HEK293 (cell line): ENCODE results near the gene INS.
A peak's percentile ranks its signal among the peaks of the same experiment; 100 is the strongest.

Experiments
- CTCF ChIA-PET: fragments of 350-600 bp; formaldehyde crosslinking; extraction: SDS; loops from one replicate; lab custom pipeline; 2021; ENCODE audit warnings: antibody characterized with exemption; lab: Yijun Ruan, JAX
- POLR2A ChIA-PET: fragments of 300-600 bp; formaldehyde crosslinking; extraction: SDS; loops from one replicate; lab custom pipeline; 2020; ENCODE audit warnings: antibody characterized with exemption, inconsistent platforms; lab: Yijun Ruan, JAX
- H3K27ac ChIP-seq: fragments of 200-500 bp; sonication (Bioruptor generic); 2 replicates; pipeline ENCODE4 v1.5.1; 2014; ENCODE audit warnings: low read depth, low read length, control low read depth, inconsistent platforms; ENCODE audit errors: extremely low read depth
- H3K36me3 ChIP-seq, 2 experiments: fragments of 200-500 bp in 1 of 2; sonication (Bioruptor generic) in 1 of 2; 1 replicate in 1 of 2; 2 replicates in 1 of 2; pipeline ENCODE4 v1.5.1; 2014 to 2017; ENCODE audit warnings: inconsistent platforms in 2 of 2, low read length in 2 of 2; ENCODE audit not compliant: control insufficient read depth in 2 of 2, insufficient read depth in 1 of 2
- H3K4me1 ChIP-seq: fragments of 200-500 bp; sonication (Bioruptor generic); 2 replicates; pipeline ENCODE4 v1.5.1; 2014; ENCODE audit warnings: mild to moderate bottlenecking, low read length, inconsistent platforms; ENCODE audit not compliant: control insufficient read depth, insufficient read depth
- H3K4me3 ChIP-seq: 2 replicates; pipeline ENCODE4 v1.5.1; 2011; ENCODE audit warnings: low read depth, mild to moderate bottlenecking, control low read depth, low read length, moderate library complexity
- H3K9me3 ChIP-seq: fragments of 200-500 bp; sonication (Bioruptor generic); 2 replicates; pipeline ENCODE4 v1.5.1; 2014; ENCODE audit warnings: low read depth, low read length, inconsistent platforms; ENCODE audit not compliant: control insufficient read depth, insufficient read depth
- FEZF1 ChIP-seq: fragments of 450-650 bp; formaldehyde crosslinking; IDR thresholded peaks from 2 replicates; pipeline ENCODE4 v1.5.1; 2016; ENCODE audit warnings: missing biosample characterization, missing genetic modification characterization
- GLIS2 ChIP-seq: fragments of 450-650 bp; formaldehyde crosslinking; IDR thresholded peaks from 2 replicates; pipeline ENCODE4 v1.5.1; 2016; ENCODE audit warnings: missing biosample characterization, missing genetic modification characterization
- IKZF3 ChIP-seq: fragments of 450-650 bp; IDR thresholded peaks from 2 replicates; pipeline ENCODE4 v1.5.0; 2018; ENCODE audit warnings: missing biosample characterization, mild to moderate bottlenecking, missing genetic modification characterization, moderate library complexity
- PATZ1 ChIP-seq: fragments of 450-650 bp; formaldehyde crosslinking; IDR thresholded peaks from 2 replicates; pipeline ENCODE4 v1.5.1; 2016; ENCODE audit warnings: missing biosample characterization, missing genetic modification characterization
- TSHZ1 ChIP-seq: fragments of 450-650 bp; formaldehyde crosslinking; IDR thresholded peaks from 2 replicates; pipeline ENCODE4 v1.5.1; 2016; ENCODE audit warnings: missing biosample characterization, missing genetic modification characterization, borderline replicate concordance
- ZBTB48 ChIP-seq: fragments of 450-650 bp; formaldehyde crosslinking; IDR thresholded peaks from 2 replicates; pipeline ENCODE4 v1.5.1; 2016; ENCODE audit warnings: missing biosample characterization, missing genetic modification characterization
- ZEB2 ChIP-seq: fragments of 450-650 bp; formaldehyde crosslinking; IDR thresholded peaks from 2 replicates; pipeline ENCODE4 v1.5.1; 2016; ENCODE audit warnings: missing biosample characterization, missing genetic modification characterization
- ZFP37 ChIP-seq: fragments of 450-650 bp; formaldehyde crosslinking; IDR thresholded peaks from 2 replicates; pipeline ENCODE4 v1.5.1; 2016; ENCODE audit warnings: missing biosample characterization, missing genetic modification characterization
- ZFP41 ChIP-seq: fragments of 450-650 bp; formaldehyde crosslinking; IDR thresholded peaks from 2 replicates; pipeline ENCODE4 v1.5.1; 2016; ENCODE audit warnings: missing biosample characterization, missing genetic modification characterization, borderline replicate concordance
- ZNF132 ChIP-seq: fragments of 450-650 bp; formaldehyde crosslinking; IDR thresholded peaks from 2 replicates; pipeline ENCODE4 v1.5.1; 2017; ENCODE audit warnings: missing biosample characterization, missing genetic modification characterization, borderline replicate concordance
- ZNF157 ChIP-seq: fragments of 450-650 bp; formaldehyde crosslinking; IDR thresholded peaks from 2 replicates; pipeline ENCODE4 v1.5.1; 2016; ENCODE audit warnings: missing biosample characterization, missing genetic modification characterization
- ZNF223 ChIP-seq: fragments of 450-650 bp; formaldehyde crosslinking; IDR thresholded peaks from 2 replicates; pipeline ENCODE4 v1.5.1; 2016; ENCODE audit warnings: missing biosample characterization, missing genetic modification characterization
- ZNF404 ChIP-seq: fragments of 450-650 bp; formaldehyde crosslinking; IDR thresholded peaks from 2 replicates; pipeline ENCODE4 v1.5.1; 2017; ENCODE audit warnings: missing biosample characterization, missing genetic modification characterization
- ZNF544 ChIP-seq: fragments of 450-650 bp; formaldehyde crosslinking; IDR thresholded peaks from 2 replicates; pipeline ENCODE4 v1.5.0; 2017; ENCODE audit warnings: missing biosample characterization, missing genetic modification characterization
- ZNF555 ChIP-seq: fragments of 450-650 bp; formaldehyde crosslinking; conservative IDR thresholded peaks from 2 replicates; pipeline ENCODE4 v1.5.1; 2017; ENCODE audit warnings: missing biosample characterization, mild to moderate bottlenecking, missing genetic modification characterization, inconsistent platforms
- ZNF560 ChIP-seq: fragments of 450-650 bp; formaldehyde crosslinking; IDR thresholded peaks from 2 replicates; pipeline ENCODE4 v1.5.1; 2017; ENCODE audit warnings: missing biosample characterization, missing genetic modification characterization, borderline replicate concordance
- ZNF664 ChIP-seq: fragments of 450-650 bp; formaldehyde crosslinking; IDR thresholded peaks from 2 replicates; pipeline ENCODE4 v1.5.1; 2016; ENCODE audit warnings: missing biosample characterization, missing genetic modification characterization
- ZNF677 ChIP-seq: fragments of 450-650 bp; IDR thresholded peaks from 2 replicates; pipeline ENCODE4 v1.5.0; 2018; ENCODE audit warnings: missing biosample characterization, mild to moderate bottlenecking, missing genetic modification characterization, moderate library complexity
- ZNF837 ChIP-seq: fragments of 450-650 bp; formaldehyde crosslinking; IDR thresholded peaks from 2 replicates; pipeline ENCODE4 v1.5.1; 2016; ENCODE audit warnings: missing biosample characterization, missing genetic modification characterization
- ZSCAN16 ChIP-seq: fragments of 450-650 bp; formaldehyde crosslinking; IDR thresholded peaks from 2 replicates; pipeline ENCODE4 v1.5.1; 2016; ENCODE audit warnings: missing biosample characterization, missing genetic modification characterization
- TF ChIP-seq, protein P1 (sequence below): fragments of 450-650 bp; formaldehyde crosslinking; IDR thresholded peaks from 2 replicates; pipeline ENCODE4 v1.5.1; 2016; ENCODE audit warnings: missing biosample characterization, missing genetic modification characterization, low read depth
- TF ChIP-seq, protein P2 (sequence below): fragments of 450-650 bp; formaldehyde crosslinking; IDR thresholded peaks from 2 replicates; pipeline ENCODE4 v1.5.1; 2016; ENCODE audit warnings: missing biosample characterization, missing genetic modification characterization
- TF ChIP-seq, protein P3 (sequence below): fragments of 450-650 bp; formaldehyde crosslinking; IDR thresholded peaks from 2 replicates; pipeline ENCODE4 v1.5.1; 2016; ENCODE audit warnings: missing biosample characterization, missing genetic modification characterization

Gene INS

GRCh38 chr11:2160736-2161259 is at the start of gene INS:
Gene INS, minus strand, starts transcription at chr11:2161209. Its CDS starts 238 bp downstream, at chr11:2160971.
- no peaks in the 10 kb centered on the region for H3K4me1 ChIP-seq
- no peak within 1 kb of the TSS for H3K4me3 ChIP-seq
- POLR2A ChIA-PET, result no interaction called here
- H3K27ac ChIP-seq, result no peak within 1 kb of the TSS
- TF ChIP-seq, protein P1, sequence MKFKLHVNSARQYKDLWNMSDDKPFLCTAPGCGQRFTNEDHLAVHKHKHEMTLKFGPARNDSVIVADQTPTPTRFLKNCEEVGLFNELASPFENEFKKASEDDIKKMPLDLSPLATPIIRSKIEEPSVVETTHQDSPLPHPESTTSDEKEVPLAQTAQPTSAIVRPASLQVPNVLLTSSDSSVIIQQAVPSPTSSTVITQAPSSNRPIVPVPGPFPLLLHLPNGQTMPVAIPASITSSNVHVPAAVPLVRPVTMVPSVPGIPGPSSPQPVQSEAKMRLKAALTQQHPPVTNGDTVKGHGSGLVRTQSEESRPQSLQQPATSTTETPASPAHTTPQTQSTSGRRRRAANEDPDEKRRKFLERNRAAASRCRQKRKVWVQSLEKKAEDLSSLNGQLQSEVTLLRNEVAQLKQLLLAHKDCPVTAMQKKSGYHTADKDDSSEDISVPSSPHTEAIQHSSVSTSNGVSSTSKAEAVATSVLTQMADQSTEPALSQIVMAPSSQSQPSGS (tag by site-specific recombination), result no peak
- 0 out of 2 replicates have a peak, but pooled peaks have one; percentile 20 for TF ChIP-seq GLIS2
- no peak for TF ChIP-seq PATZ1 (tag by site-specific recombination)
- CTCF ChIA-PET, result interaction anchor here (0.8 kb wide), 1 partner anchor 508 kb away, joined by 5 read pairs; no protein-coding TSS in a partner anchor
- H3K9me3 ChIP-seq, result no peaks in the 10 kb centered on the region
- H3K36me3 ChIP-seq, result no peaks in the 10 kb centered on the region

DNA sequence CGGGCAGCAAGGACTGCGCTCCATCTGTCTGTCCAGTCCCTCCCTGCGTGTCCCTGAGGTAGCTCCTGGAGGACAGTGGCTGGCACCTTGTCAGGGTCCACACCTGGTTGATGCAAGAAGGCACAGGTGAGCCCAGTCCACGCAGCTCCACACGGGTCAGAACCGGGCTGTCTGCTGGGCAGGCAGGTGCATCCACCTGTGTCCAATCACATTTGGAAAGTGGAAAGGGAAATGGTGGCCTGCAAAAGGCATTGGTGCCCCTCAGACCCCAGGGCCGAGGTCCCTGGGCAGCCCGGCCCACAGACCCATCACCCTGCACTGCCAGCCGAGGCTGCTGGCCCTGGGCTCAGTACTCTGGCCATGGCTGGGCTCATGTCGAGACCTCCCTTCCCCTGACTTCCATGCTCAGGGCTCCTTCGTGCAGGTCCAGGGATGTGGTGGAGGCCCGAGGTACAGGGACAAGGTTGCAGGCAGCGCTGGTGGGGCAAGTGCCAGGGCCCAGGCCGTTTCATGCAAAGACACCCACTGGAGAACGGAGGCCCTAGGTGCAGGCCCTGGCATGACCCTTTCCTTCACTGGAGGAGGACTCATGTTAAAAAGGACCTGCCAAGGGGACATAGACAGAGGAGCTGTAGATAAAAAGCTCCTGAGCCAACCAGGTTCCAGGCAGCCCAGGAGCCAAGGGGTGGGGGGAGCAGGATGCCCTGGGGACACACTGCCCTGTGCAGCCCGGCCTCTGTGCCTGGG is 49.5 kb upstream of the INS start:
- Histone ChIP-seq H3K27ac (no peak overlapping the region), H3K36me3 (no peaks in the 10 kb centered on the region), H3K9me3 (no peaks in the 10 kb centered on the region), H3K4me1 (no peaks in the 10 kb centered on the region), H3K4me3 (no peak overlapping the region)
- TF ChIP-seq, protein P2, sequence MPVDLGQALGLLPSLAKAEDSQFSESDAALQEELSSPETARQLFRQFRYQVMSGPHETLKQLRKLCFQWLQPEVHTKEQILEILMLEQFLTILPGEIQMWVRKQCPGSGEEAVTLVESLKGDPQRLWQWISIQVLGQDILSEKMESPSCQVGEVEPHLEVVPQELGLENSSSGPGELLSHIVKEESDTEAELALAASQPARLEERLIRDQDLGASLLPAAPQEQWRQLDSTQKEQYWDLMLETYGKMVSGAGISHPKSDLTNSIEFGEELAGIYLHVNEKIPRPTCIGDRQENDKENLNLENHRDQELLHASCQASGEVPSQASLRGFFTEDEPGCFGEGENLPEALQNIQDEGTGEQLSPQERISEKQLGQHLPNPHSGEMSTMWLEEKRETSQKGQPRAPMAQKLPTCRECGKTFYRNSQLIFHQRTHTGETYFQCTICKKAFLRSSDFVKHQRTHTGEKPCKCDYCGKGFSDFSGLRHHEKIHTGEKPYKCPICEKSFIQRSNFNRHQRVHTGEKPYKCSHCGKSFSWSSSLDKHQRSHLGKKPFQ, result no peak
- TF ChIP-seq ZFP37, result no peak
- TF ChIP-seq ZNF157 (tag by site-specific recombination), result no peak
- TF ChIP-seq ZNF132 (tag by site-specific recombination), result no peak
- no peak for TF ChIP-seq ZSCAN16 (tag by site-specific recombination)
- no peak for TF ChIP-seq ZNF837 (tag by site-specific recombination)
- TF ChIP-seq TSHZ1 (tag by site-specific recombination), result no peak
- no peak for TF ChIP-seq ZNF223 (tag by site-specific recombination)
- TF ChIP-seq ZNF544, result no peak
- no peak for TF ChIP-seq ZEB2
- TF ChIP-seq FEZF1, result no peak
- TF ChIP-seq ZNF664, result no peak
- no peak for TF ChIP-seq ZNF555
- TF ChIP-seq, protein P3, sequence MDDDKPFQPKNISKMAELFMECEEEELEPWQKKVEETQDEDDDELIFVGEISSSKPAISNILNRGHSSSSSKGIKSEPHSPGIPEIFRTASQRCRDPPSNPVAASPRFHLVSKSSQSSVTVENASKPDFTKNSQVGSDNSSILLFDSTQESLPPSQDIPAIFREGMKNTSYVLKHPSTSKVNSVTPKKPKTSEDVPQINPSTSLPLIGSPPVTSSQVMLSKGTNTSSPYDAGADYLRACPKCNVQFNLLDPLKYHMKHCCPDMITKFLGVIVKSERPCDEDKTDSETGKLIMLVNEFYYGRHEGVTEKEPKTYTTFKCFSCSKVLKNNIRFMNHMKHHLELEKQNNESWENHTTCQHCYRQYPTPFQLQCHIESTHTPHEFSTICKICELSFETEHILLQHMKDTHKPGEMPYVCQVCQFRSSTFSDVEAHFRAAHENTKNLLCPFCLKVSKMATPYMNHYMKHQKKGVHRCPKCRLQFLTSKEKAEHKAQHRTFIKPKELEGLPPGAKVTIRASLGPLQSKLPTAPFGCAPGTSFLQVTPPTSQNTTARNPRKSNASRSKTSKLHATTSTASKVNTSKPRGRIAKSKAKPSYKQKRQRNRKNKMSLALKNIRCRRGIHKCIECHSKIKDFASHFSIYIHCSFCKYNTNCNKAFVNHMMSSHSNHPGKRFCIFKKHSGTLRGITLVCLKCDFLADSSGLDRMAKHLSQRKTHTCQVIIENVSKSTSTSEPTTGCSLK, result no peak
- TF ChIP-seq ZBTB48 (tag by site-specific recombination), result no peak
- no peak for TF ChIP-seq IKZF3 (tag by site-specific recombination)
- no peak for TF ChIP-seq ZNF560 (tag by site-specific recombination)
- TF ChIP-seq ZFP41, result no peak
- TF ChIP-seq ZNF677 (tag by site-specific recombination), result no peak
- TF ChIP-seq ZNF404 (tag by site-specific recombination), result no peak
- CTCF ChIA-PET, result interaction anchor here (1.2 kb wide), 1 partner anchor 12 kb away, joined by 5 read pairs; no protein-coding TSS in a partner anchor
- POLR2A ChIA-PET, result no interaction called here
